Dendritic cell treated with granulocyte-macrophage colony-stimulating factor and Interleukin-4, amounts not matched to agents 40 ng/mL and 50 ng/mL, for 4 days (primary cell): ENCODE measurements around the gene GALNT10.

Experiments
- H3K27ac Mint-ChIP-seq: one replicate; pipeline ENCODE4 v1.8.0; 2022; ENCODE audit warnings: mild to moderate bottlenecking, mixed read lengths
- H3K27me3 Mint-ChIP-seq: one replicate; pipeline ENCODE4 v1.8.0; 2022; ENCODE audit warnings: mild to moderate bottlenecking, mixed read lengths
- H3K36me3 Mint-ChIP-seq: one replicate; pipeline ENCODE4 v1.8.0; 2022; ENCODE audit warnings: low read depth, mixed read lengths
- H3K4me1 Mint-ChIP-seq: one replicate; pipeline ENCODE4 v1.8.0; 2022; ENCODE audit warnings: low read depth, mixed read lengths
- H3K4me3 Mint-ChIP-seq: one replicate; pipeline ENCODE4 v1.8.0; 2022; ENCODE audit warnings: mild to moderate bottlenecking, moderate library complexity, mixed read lengths
- H3K9me3 Mint-ChIP-seq: one replicate; pipeline ENCODE4 v1.8.0; 2022; ENCODE audit warnings: mixed read lengths
- intact Hi-C: fragments of 100-400 bp; cut with micrococcal nuclease; formaldehyde crosslinking; loops from one replicate; pipeline ENCODE4 v1.15.0; 2022

Gene GALNT10

GRCh38 chr5:154406826-154407225, 216.3 kb downstream of the GALNT10 start:
- Mint-ChIP-seq H3K27ac (no peak overlapping the region), H3K27me3 (peaks cover 5% of the 10 kb centered on the region), H3K9me3 (no peaks in the 10 kb centered on the region), H3K4me1 (peaks cover 8% of the 10 kb centered on the region), H3K4me3 (no peak overlapping the region), H3K36me3 (peaks cover 30% of the 10 kb centered on the region)
- intact Hi-C loops: loop anchor here (5.0 to 10.0 kb wide), 2 partner anchors 212 to 435 kb away; partner anchors contain the start of gene GALNT10

- Mint-ChIP-seq H3K9me3 (no peaks in the 10 kb centered on the region), H3K4me3 (no peak overlapping the region), H3K36me3 (peaks cover 43% of the 10 kb centered on the region), H3K27me3 (peaks cover 5% of the 10 kb centered on the region), H3K27ac (no peak overlapping the region), H3K4me1 (peaks cover 8% of the 10 kb centered on the region)
- intact Hi-C loops: loop anchor here (5.0 to 10.0 kb wide), 2 partner anchors 214 to 437 kb away; partner anchors contain the start of gene GALNT10
Measured at GRCh38 chr5:154408811-154409210, 218.3 kb downstream of the GALNT10 start.

- Mint-ChIP-seq H3K9me3 (no peaks in the 10 kb centered on the region), H3K27ac (no peak overlapping the region), H3K4me3 (no peak overlapping the region), H3K36me3 (peaks cover 47% of the 10 kb centered on the region), H3K4me1 (peaks cover 8% of the 10 kb centered on the region), H3K27me3 (peaks cover 5% of the 10 kb centered on the region)
- intact Hi-C loops: loop anchor here (5.0 to 10.0 kb wide), 2 partner anchors 215 to 437 kb away; partner anchors contain the start of gene GALNT10
Measured at GRCh38 chr5:154409230-154409840, 218.8 kb downstream of the GALNT10 start.

GRCh38 chr5:154410008-154410407, 219.5 kb downstream of the GALNT10 start:
- H3K27ac Mint-ChIP-seq: no peak overlapping the region
- peaks cover 5% of the 10 kb centered on the region for H3K4me1 Mint-ChIP-seq
- intact Hi-C loops: no loop called here
- H3K36me3 Mint-ChIP-seq: peaks cover 54% of the 10 kb centered on the region
- no peaks in the 10 kb centered on the region for H3K9me3 Mint-ChIP-seq
- no peak overlapping the region for H3K4me3 Mint-ChIP-seq
- H3K27me3 Mint-ChIP-seq: peaks cover 3% of the 10 kb centered on the region

DNA sequence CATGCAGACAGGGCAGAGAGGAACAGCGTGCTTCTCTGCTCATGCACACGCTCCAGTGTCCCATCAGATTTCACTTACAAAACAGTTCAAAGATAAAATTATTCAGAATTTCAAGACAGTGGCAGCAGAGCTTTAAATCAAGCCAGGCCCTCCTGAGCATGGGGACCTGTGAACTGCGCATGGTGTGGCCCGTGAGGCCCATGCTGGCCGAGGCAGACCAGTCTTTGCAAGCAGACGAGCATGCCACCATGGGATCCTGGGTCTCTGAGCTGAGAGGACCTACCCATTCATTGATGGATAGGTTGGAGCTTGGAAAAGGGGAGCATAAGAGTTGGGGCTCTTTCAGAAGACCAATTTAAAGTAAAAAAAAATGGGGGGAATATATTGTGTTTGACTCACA, 220.3 kb downstream of the GALNT10 start:
- no peaks in the 10 kb centered on the region for H3K4me1 Mint-ChIP-seq
- peaks cover 60% of the 10 kb centered on the region for H3K36me3 Mint-ChIP-seq
- intact Hi-C loops: no loop called here
- H3K27me3 Mint-ChIP-seq: no peaks in the 10 kb centered on the region
- no peak overlapping the region for H3K27ac Mint-ChIP-seq
- H3K4me3 Mint-ChIP-seq: no peak overlapping the region
- H3K9me3 Mint-ChIP-seq: no peaks in the 10 kb centered on the region

DNA sequence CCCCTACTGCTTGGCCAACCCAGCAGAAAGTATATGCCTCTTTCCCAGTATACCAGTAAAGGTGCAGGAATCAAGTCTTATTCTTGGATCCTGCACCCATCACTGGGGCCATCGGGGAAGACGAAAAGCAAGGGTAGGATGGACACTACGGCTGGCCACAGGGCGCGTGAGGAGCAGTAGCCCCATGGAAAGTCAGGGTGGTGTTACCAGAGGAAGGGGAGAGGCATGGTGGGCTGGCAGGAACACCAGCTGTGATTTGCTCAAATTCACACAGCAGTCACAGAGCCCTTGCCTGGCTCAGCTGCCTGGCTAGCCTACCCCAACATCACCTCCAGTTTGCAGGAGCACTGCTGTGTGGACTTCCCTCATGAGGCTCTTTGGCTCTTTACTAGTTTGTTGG, 220.8 kb downstream of the GALNT10 start:
- H3K27me3 Mint-ChIP-seq: no peaks in the 10 kb centered on the region
- intact Hi-C loops: no loop called here
- H3K4me1 Mint-ChIP-seq: no peaks in the 10 kb centered on the region
- no peak overlapping the region for H3K27ac Mint-ChIP-seq
- no peaks in the 10 kb centered on the region for H3K9me3 Mint-ChIP-seq
- H3K36me3 Mint-ChIP-seq: peaks cover 64% of the 10 kb centered on the region
- no peak overlapping the region for H3K4me3 Mint-ChIP-seq

GRCh38 chr5:154412316-154412715, 221.8 kb downstream of the GALNT10 start:
- intact Hi-C loops: no loop called here
- no peaks in the 10 kb centered on the region for H3K4me1 Mint-ChIP-seq
- H3K27me3 Mint-ChIP-seq: no peaks in the 10 kb centered on the region

DNA sequence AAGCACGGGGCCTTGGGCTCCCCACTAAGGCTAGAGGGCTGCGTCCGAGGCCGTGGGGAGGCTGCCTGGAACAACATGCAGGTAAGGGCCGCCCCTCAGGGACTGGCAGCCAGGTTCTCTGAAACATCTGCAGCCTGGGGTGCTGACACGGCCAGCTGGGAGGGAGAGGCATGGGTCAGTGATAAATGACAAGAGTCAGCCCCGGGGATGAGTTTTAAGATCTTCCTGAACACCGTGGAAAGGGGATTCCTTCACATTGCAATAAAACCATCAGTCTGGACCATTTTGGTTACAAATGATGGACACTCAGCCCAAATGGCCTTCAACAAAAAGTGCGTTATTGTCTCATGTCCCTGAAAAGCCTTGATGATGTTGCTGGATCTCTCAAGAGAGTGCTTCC, 222.4 kb downstream of the GALNT10 start:
- Mint-ChIP-seq H3K27me3 (no peaks in the 10 kb centered on the region), H3K36me3 (peaks cover 78% of the 10 kb centered on the region), H3K9me3 (no peaks in the 10 kb centered on the region), H3K4me3 (no peak overlapping the region), H3K4me1 (no peaks in the 10 kb centered on the region), H3K27ac (no peak overlapping the region)
- intact Hi-C loops: no loop called here

More at GRCh38 chr5:154412316-154412715, 221.8 kb downstream of the GALNT10 start:
- Mint-ChIP-seq H3K9me3 (no peaks in the 10 kb centered on the region), H3K27ac (no peak overlapping the region), H3K4me3 (no peak overlapping the region), H3K36me3 (peaks cover 72% of the 10 kb centered on the region)

DNA sequence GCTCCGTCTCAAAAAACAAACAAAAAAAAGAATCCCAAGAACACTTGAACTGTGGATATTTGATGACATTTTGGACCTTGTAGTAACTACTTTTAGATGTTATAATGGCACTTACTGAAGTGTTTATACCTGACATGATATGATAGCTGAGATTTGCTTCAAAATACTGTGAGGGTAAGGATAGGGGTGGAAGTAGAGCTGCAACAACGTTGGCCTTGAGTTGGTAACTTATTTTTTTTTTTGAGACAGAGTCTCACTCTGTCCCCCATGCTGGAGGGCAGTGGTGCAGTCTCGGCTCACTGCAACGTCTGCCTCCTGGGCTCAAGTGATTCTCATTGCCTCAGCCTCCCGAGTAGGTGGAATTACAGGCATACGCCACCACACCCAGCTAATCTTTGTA, 224.6 kb downstream of the GALNT10 start:
- Mint-ChIP-seq H3K27me3 (no peaks in the 10 kb centered on the region), H3K9me3 (no peaks in the 10 kb centered on the region), H3K4me3 (no peak overlapping the region), H3K36me3 (peaks cover 87% of the 10 kb centered on the region), H3K4me1 (no peaks in the 10 kb centered on the region), H3K27ac (no peak overlapping the region)
- intact Hi-C loops: no loop called here

GRCh38 chr5:154418344-154418820, 227.8 kb downstream of the GALNT10 start:
- H3K9me3 Mint-ChIP-seq: peaks cover 9% of the 10 kb centered on the region
- H3K27ac Mint-ChIP-seq: no peak overlapping the region
- no peaks in the 10 kb centered on the region for H3K27me3 Mint-ChIP-seq

GRCh38 chr5:154419236-154419635, 228.7 kb downstream of the GALNT10 start:
- Mint-ChIP-seq H3K27me3 (no peaks in the 10 kb centered on the region), H3K36me3 (peaks cover 70% of the 10 kb centered on the region), H3K9me3 (peaks cover 12% of the 10 kb centered on the region), H3K27ac (no peak overlapping the region), H3K4me3 (no peak overlapping the region), H3K4me1 (peaks cover 9% of the 10 kb centered on the region)
- intact Hi-C loops: no loop called here

More at GRCh38 chr5:154418344-154418820, 227.8 kb downstream of the GALNT10 start:
- no peak overlapping the region for H3K4me3 Mint-ChIP-seq
- peaks cover 9% of the 10 kb centered on the region for H3K4me1 Mint-ChIP-seq
- intact Hi-C loops: no loop called here
- H3K36me3 Mint-ChIP-seq: peaks cover 78% of the 10 kb centered on the region

- Mint-ChIP-seq H3K27ac (no peak overlapping the region), H3K4me3 (no peak overlapping the region), H3K4me1 (peaks cover 9% of the 10 kb centered on the region), H3K9me3 (peaks cover 12% of the 10 kb centered on the region), H3K36me3 (peaks cover 60% of the 10 kb centered on the region), H3K27me3 (no peaks in the 10 kb centered on the region)
- intact Hi-C loops: no loop called here
Measured at GRCh38 chr5:154421868-154422267, 231.3 kb downstream of the GALNT10 start.

- intact Hi-C loops: no loop called here
- H3K27ac Mint-ChIP-seq: no peak overlapping the region
- H3K27me3 Mint-ChIP-seq: no peaks in the 10 kb centered on the region
- H3K4me3 Mint-ChIP-seq: no peak overlapping the region
- H3K4me1 Mint-ChIP-seq: peaks cover 9% of the 10 kb centered on the region
- H3K36me3 Mint-ChIP-seq: peaks cover 56% of the 10 kb centered on the region
- H3K9me3 Mint-ChIP-seq: peaks cover 12% of the 10 kb centered on the region
Measured at GRCh38 chr5:154422298-154422697, 231.8 kb downstream of the GALNT10 start.

GRCh38 chr5:154428208-154428607, 237.7 kb downstream of the GALNT10 start:
- peaks cover 11% of the 10 kb centered on the region for H3K36me3 Mint-ChIP-seq
- no peak overlapping the region for H3K27ac Mint-ChIP-seq
- H3K4me3 Mint-ChIP-seq: no peak overlapping the region
- H3K9me3 Mint-ChIP-seq: peaks cover 5% of the 10 kb centered on the region
- no peaks in the 10 kb centered on the region for H3K27me3 Mint-ChIP-seq
- H3K4me1 Mint-ChIP-seq: no peaks in the 10 kb centered on the region
- intact Hi-C loops: no loop called here

DNA sequence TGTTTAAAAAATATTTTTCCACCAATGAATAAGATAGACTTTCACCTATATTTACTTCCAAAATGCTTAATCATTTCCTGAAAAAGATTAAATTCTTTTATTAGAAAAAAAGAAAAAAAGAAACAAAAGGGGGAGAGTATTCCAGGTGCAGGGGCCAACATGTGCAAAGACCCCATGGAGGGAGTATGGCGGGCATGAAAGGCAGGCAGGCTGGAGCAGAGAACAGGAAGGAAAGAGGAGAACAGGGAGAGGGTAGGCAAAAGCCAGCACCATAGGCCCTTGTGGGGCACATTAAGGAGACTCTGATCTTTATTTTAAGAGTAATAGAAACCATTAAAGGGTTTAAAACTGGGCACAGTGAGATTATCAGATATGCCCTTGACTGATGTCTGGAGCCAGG, 238.8 kb downstream of the GALNT10 start:
- H3K4me1 Mint-ChIP-seq: peaks cover 5% of the 10 kb centered on the region
- intact Hi-C loops: no loop called here
- H3K27me3 Mint-ChIP-seq: no peaks in the 10 kb centered on the region
- H3K27ac Mint-ChIP-seq: no peak overlapping the region
- H3K9me3 Mint-ChIP-seq: no peaks in the 10 kb centered on the region
- peaks cover 10% of the 10 kb centered on the region for H3K36me3 Mint-ChIP-seq
- H3K4me3 Mint-ChIP-seq: no peak overlapping the region
